ENCODE results near the gene AP2A2.
A peak's percentile ranks its signal among the peaks of the same experiment; 100 is the strongest.

The AP2A2 gene

GRCh38 chr11:926341-926916, 759 bp downstream of the AP2A2 start:
- peaks cover 34% of the 10 kb centered on the region for H3K36me3 Mint-ChIP-seq (ENCODE audit: low read depth)
- H3K4me3 Mint-ChIP-seq = peak overlapping the region; percentile 84
- no peaks in the 10 kb centered on the region for H3K27me3 Mint-ChIP-seq
- H3K27ac Mint-ChIP-seq = peak overlapping the region; percentile 92
- peak; percentile 34 for DNase-seq
- peaks cover 46% of the 10 kb centered on the region for H3K4me1 Mint-ChIP-seq (ENCODE audit: low read depth)
- no peaks in the 10 kb centered on the region for H3K9me3 Mint-ChIP-seq

DNA sequence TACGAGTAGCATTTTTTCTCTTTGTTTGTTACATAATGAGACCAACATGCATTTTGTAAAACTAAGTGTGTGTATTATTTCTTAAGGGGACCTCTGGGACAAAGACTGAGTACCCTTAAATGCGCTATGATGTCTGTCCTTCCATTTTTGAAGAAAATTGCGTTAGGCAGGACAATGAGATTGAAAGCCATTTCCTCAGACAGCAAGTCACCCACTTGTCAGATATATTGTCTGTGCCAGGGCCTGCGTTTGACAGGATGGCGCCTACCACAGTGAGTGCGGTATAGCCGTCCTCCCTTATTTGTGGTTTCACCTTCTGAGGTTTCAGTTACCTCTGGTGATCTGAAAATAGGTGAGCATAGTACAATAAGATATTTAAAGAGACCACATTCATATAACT, 2.2 kb downstream of the AP2A2 start:
- peak overlapping the region; percentile 92 for H3K27ac Mint-ChIP-seq
- H3K9me3 Mint-ChIP-seq = no peaks in the 10 kb centered on the region
- H3K4me1 Mint-ChIP-seq (ENCODE audit: low read depth) = peaks cover 57% of the 10 kb centered on the region
- no peaks in the 10 kb centered on the region for H3K27me3 Mint-ChIP-seq
- peaks cover 42% of the 10 kb centered on the region for H3K36me3 Mint-ChIP-seq (ENCODE audit: low read depth)
- DNase-seq = no peak
- H3K4me3 Mint-ChIP-seq = peak overlapping the region; percentile 84

- Mint-ChIP-seq H3K9me3 (no peaks in the 10 kb centered on the region), H3K4me3 (no peak overlapping the region), H3K36me3 (ENCODE audit: low read depth) (peaks cover 45% of the 10 kb centered on the region), H3K4me1 (ENCODE audit: low read depth) (peaks cover 66% of the 10 kb centered on the region), H3K27ac (peak overlapping the region; percentile 26), H3K27me3 (no peaks in the 10 kb centered on the region)
- no peak for DNase-seq
Measured at GRCh38 chr11:928786-929185, 3.1 kb downstream of the AP2A2 start.

- Mint-ChIP-seq H3K36me3 (ENCODE audit: low read depth) (peaks cover 46% of the 10 kb centered on the region), H3K4me1 (ENCODE audit: low read depth) (peaks cover 71% of the 10 kb centered on the region), H3K9me3 (no peaks in the 10 kb centered on the region), H3K4me3 (no peak overlapping the region), H3K27ac (no peak overlapping the region), H3K27me3 (no peaks in the 10 kb centered on the region)
- no peak for DNase-seq
Measured at GRCh38 chr11:929405-929804, 3.7 kb downstream of the AP2A2 start.

DNA sequence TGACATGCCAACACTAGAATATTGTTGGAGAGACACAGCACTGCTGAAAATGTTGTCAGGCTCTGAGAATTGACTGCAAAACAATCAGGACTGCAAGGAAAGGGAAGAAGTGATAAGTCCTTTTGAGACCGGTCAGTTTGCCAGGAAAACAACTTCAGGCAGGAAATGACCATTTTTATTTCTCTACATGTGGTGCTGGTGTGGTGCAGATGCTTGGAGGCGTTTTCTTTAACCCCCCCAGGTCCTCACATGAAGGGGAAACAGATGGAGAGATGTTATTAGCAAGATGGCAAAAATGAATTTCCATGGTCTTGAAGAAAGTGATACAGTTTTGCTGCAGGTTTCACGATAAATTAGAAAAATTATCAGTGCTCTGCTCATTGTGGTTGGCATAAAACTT, 5.7 kb downstream of the AP2A2 start:
- no peak overlapping the region for H3K4me3 Mint-ChIP-seq
- no peaks in the 10 kb centered on the region for H3K27me3 Mint-ChIP-seq
- H3K9me3 Mint-ChIP-seq = no peaks in the 10 kb centered on the region
- H3K36me3 Mint-ChIP-seq (ENCODE audit: low read depth) = peaks cover 47% of the 10 kb centered on the region
- H3K4me1 Mint-ChIP-seq (ENCODE audit: low read depth) = peaks cover 75% of the 10 kb centered on the region
- DNase-seq = no peak
- H3K27ac Mint-ChIP-seq = peak overlapping the region; percentile 26

- Mint-ChIP-seq H3K9me3 (no peaks in the 10 kb centered on the region), H3K27ac (peak overlapping the region; percentile 22), H3K4me1 (ENCODE audit: low read depth) (peaks cover 73% of the 10 kb centered on the region), H3K4me3 (no peak overlapping the region), H3K27me3 (no peaks in the 10 kb centered on the region), H3K36me3 (ENCODE audit: low read depth) (peaks cover 39% of the 10 kb centered on the region)
- DNase-seq = no peak
Measured at GRCh38 chr11:932435-932834, 6.8 kb downstream of the AP2A2 start.

DNA sequence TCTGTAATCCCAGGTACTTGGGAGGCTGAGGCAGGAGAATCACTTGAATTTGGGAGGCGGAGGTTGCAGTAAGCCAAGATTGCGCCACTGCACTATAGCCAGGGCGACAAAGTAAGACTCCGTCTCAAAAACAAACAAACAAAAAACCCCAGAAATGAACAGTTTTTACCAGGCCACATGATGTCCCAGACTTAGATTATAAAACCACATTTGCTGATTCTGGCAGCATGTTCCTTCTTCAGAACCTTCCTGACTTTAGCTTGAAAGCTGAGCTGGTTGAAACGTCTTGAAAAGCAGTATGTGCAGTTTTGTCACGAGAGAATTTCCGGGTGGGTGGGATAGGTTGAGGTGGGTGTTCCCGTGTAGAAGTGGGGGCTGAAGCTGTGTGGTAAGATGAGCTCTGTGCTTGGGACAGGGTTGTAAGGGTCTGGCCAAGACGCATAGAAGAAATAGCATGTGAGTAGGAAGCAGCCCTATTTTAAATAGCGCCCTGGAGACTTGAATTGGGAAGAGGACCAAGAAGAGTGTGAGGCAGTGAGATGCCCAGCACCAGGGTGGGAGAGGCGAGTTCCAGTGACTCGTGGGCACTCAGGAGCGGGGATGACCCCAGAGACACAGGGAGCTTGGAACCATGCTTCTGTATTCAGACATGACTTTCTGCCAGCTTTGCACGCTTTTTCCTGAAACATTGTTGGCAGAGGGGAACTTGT, 7.6 kb downstream of the AP2A2 start:
- no peaks in the 10 kb centered on the region for H3K27me3 Mint-ChIP-seq
- no peak for DNase-seq
- H3K27ac Mint-ChIP-seq = peak overlapping the region; percentile 48
- H3K36me3 Mint-ChIP-seq (ENCODE audit: low read depth) = peaks cover 40% of the 10 kb centered on the region
- no peaks in the 10 kb centered on the region for H3K9me3 Mint-ChIP-seq
- H3K4me3 Mint-ChIP-seq = no peak overlapping the region
- H3K4me1 Mint-ChIP-seq (ENCODE audit: low read depth) = peaks cover 73% of the 10 kb centered on the region

GRCh38 chr11:933936-934335, 8.3 kb downstream of the AP2A2 start:
- Mint-ChIP-seq H3K4me1 (ENCODE audit: low read depth) (peaks cover 70% of the 10 kb centered on the region), H3K27ac (peak overlapping the region; percentile 48), H3K36me3 (ENCODE audit: low read depth) (peaks cover 39% of the 10 kb centered on the region), H3K4me3 (no peak overlapping the region), H3K9me3 (no peaks in the 10 kb centered on the region), H3K27me3 (no peaks in the 10 kb centered on the region)
- DNase-seq = no peak

DNA sequence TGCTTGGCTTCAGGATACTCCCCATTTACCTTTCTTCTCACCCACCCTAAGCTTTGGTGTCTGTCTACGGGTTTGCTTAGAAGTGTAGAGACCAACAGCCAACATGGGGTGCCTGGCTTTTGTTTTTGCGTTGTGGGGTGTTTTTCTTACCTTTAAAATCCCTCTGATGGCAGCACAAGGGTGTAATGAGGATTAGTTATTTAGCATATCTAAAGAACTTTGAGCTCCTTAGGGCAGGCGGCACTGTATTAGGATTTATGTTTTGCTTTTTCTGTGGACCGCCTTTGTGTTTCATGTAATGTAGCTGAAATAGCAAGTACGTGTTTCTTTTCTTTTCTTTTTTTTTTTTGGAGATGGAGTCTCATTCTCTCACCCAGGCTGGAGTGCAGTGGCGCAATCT, 8.9 kb downstream of the AP2A2 start:
- H3K36me3 Mint-ChIP-seq (ENCODE audit: low read depth) = peaks cover 34% of the 10 kb centered on the region
- no peaks in the 10 kb centered on the region for H3K9me3 Mint-ChIP-seq
- H3K4me3 Mint-ChIP-seq = no peak overlapping the region
- no peak overlapping the region for H3K27ac Mint-ChIP-seq
- DNase-seq = no peak
- no peaks in the 10 kb centered on the region for H3K27me3 Mint-ChIP-seq
- H3K4me1 Mint-ChIP-seq (ENCODE audit: low read depth) = peaks cover 67% of the 10 kb centered on the region

- Mint-ChIP-seq H3K9me3 (no peaks in the 10 kb centered on the region), H3K4me3 (no peak overlapping the region), H3K4me1 (ENCODE audit: low read depth) (peaks cover 72% of the 10 kb centered on the region), H3K27me3 (no peaks in the 10 kb centered on the region), H3K36me3 (ENCODE audit: low read depth) (peaks cover 30% of the 10 kb centered on the region), H3K27ac (no peak overlapping the region)
- DNase-seq = no peak
Measured at GRCh38 chr11:936199-936598, 10.5 kb downstream of the AP2A2 start.

DNA sequence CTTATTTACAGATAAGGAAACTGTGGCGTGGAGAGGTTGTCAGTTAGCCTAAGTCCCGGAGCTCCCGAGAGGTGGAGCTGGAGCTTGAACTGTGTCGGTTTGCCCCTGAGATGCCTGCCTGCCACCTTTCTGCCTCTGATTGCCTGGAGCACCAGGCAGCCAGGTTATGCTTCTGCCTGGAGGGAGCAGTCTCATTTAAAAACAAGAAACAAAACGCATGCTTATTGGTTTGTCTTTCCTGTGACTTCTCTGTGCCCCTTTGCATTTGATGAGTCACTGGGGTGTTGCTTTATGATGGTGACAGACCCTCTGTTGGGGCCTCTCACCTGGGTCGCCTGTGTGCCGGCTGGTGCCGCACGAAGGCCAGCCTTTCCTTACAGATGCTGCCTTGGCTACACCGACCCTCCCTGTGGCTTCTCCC, 12.2 kb downstream of the AP2A2 start:
- DNase-seq = no peak
- peaks cover 26% of the 10 kb centered on the region for H3K36me3 Mint-ChIP-seq (ENCODE audit: low read depth)
- H3K27ac Mint-ChIP-seq = peak overlapping the region; percentile 59
- no peaks in the 10 kb centered on the region for H3K9me3 Mint-ChIP-seq
- no peak overlapping the region for H3K4me3 Mint-ChIP-seq
- H3K4me1 Mint-ChIP-seq (ENCODE audit: low read depth) = peaks cover 68% of the 10 kb centered on the region
- no peaks in the 10 kb centered on the region for H3K27me3 Mint-ChIP-seq

- H3K36me3 Mint-ChIP-seq (ENCODE audit: low read depth) = peaks cover 42% of the 10 kb centered on the region
- H3K4me1 Mint-ChIP-seq (ENCODE audit: low read depth) = peaks cover 51% of the 10 kb centered on the region
- H3K27ac Mint-ChIP-seq = peak overlapping the region; percentile 81
- no peak for DNase-seq
- H3K4me3 Mint-ChIP-seq = peak overlapping the region; percentile 11
- no peaks in the 10 kb centered on the region for H3K9me3 Mint-ChIP-seq
- no peaks in the 10 kb centered on the region for H3K27me3 Mint-ChIP-seq
Measured at GRCh38 chr11:940496-941135, 14.9 kb downstream of the AP2A2 start.

GRCh38 chr11:942823-943222, 17.2 kb downstream of the AP2A2 start:
- Mint-ChIP-seq H3K9me3 (peaks cover 1% of the 10 kb centered on the region), H3K27me3 (no peaks in the 10 kb centered on the region), H3K36me3 (ENCODE audit: low read depth) (peaks cover 61% of the 10 kb centered on the region), H3K27ac (peak overlapping the region; percentile 19), H3K4me1 (ENCODE audit: low read depth) (peaks cover 38% of the 10 kb centered on the region), H3K4me3 (no peak overlapping the region)
- DNase-seq = no peak

- H3K36me3 Mint-ChIP-seq (ENCODE audit: low read depth) = peaks cover 75% of the 10 kb centered on the region
- no peak for DNase-seq
- H3K4me1 Mint-ChIP-seq (ENCODE audit: low read depth) = peaks cover 25% of the 10 kb centered on the region
- no peaks in the 10 kb centered on the region for H3K27me3 Mint-ChIP-seq
- peaks cover 7% of the 10 kb centered on the region for H3K9me3 Mint-ChIP-seq
- no peak overlapping the region for H3K4me3 Mint-ChIP-seq
- peak overlapping the region; percentile 70 for H3K27ac Mint-ChIP-seq
Measured at GRCh38 chr11:944711-945470, 19.2 kb downstream of the AP2A2 start.

Measured in activated T-cell treated with anti-CD3 and anti-CD28 coated beads, Interleukin-2, amount 50 U/mL, for 24 hours (primary cell).